ENCODE results near the gene ANKRD18A.
"Not testable (repeated sequence)": the region's sequence is repeated elsewhere in the genome, so short reads cannot be mapped to it uniquely, and the experiment has no call there.

Gene ANKRD18A

GRCh38 chr9:38626006-38626405 is 5.6 kb upstream of the ANKRD18A start:
- peak in 1 of 4 experiments; percentile 5 for DNase-seq

DNA sequence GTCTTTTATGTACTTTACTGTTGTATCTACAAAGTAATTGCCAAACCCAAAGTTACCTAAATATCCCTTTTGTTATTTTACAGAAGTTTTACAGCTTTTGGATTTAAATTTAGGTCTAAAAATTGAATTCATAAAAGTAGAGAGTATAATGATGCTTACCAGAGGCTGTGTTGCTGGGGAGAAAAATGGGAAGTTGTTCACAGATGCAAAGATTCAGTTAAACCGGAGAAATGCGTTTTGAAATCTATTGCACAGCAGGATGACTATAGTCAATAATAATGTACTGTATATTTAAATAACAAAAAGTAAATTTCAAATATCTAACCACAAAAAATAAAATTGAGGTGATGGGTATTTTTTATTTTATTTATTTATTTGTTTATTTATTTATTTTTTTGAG is 2.6 kb upstream of the ANKRD18A start:
- DNase-seq: peak in 2 of 4 experiments; percentile 4 to 22

DNA sequence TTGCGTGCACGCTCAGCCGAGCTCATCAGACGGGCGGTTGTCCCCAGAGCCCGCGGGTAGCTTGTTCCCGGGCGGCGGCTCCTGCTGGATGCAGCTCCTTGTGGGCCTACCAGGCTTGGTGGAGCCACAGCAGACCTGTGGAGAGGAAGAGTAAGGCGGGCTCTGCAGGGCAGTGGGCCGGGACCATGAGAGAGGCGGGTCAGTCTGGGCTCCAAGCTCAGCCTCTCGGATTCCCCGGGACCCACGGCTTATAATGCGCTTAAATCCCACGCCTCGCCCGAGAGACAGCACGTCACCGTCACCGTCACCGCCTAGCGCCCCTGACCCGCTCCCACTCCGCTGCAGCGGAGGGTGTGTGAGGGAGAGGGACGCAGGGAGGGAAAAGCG is 1.9 kb upstream of the ANKRD18A start:
- DNase-seq: peak in 3 of 4 experiments; percentile 9 to 25 (median 15)

- peak in 3 of 4 experiments; percentile 11 to 35 (median 26) for DNase-seq
Observed at GRCh38 chr9:38621434-38622287, 1.3 kb upstream of the ANKRD18A start.

DNA sequence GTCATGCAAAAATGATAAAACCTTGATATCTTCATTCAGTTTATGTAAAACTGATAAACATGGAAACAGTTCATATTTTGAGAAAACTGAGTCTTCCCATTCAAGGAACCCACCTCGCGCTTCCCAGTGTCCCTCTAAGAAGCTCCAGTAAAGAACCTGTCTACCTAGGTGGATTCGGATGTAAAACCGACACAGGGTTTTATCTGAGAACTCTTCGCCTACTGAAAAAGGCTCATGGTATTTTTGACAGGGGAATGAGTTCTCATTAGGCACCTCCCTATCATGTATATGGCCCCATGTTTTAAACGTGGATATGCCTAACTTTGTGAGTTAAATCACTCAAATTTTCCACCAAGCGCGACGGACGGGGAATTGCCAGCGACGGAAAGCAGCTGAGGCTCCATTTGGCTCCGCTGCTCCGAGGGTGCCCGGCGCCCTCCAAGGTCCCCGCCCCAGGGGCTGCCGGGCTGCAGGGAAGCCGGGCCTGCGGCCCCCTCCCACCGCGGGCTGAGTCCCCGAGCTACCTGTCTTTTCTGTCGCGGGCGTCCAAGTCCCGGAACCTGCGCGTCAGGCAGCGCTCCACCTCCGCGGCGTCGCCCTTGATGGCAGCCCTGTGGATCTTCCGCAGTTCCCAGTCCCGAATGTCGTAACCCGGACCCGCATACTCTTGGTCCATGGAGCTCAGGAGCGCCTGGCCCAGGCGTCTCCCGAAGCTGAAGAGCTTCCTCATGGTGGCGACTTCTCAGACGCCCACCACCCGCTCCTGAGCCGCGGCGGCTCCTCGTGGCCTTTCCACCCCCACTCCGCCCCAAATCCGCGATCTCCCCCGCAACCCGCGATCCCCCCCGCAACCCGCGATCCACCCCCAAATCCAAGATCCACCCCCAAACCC is 594 bp downstream of the ANKRD18A start:
- DNase-seq: peak in 2 of 4 experiments; percentile 20 to 40

DNA sequence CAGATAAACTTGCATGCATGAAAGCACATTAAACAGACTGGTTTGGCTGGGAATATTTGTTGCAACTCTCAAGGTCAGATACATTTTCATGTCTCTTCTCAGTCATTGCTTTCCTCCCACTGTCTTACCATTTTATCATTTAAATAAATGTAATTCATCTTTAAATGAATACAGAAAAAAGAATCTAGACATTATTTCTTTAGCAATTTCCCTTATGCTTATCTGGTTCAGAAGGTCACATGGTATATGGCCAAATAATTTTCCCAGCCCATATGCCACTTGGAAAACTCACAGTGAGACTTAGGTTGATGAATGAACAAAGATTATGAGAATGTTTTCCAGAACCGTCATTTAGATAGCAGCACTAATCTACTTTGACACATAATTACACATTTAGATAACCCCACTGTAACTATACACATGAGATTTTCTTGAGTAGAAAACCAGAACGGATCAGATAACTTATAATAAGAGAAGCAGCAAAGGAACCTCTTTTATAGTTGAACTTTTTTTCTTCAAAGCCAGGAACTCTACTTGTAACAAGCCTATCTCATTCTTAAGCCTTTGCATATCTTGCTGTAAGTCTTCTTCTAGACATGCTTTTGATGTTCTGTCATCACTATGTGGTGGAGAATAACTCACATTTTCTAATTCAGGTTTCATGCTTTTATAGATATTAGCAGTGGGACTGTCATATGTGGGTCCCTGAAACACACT is 22.2 kb downstream of the ANKRD18A start:
- DNase-seq: not testable (repeated sequence)

DNA sequence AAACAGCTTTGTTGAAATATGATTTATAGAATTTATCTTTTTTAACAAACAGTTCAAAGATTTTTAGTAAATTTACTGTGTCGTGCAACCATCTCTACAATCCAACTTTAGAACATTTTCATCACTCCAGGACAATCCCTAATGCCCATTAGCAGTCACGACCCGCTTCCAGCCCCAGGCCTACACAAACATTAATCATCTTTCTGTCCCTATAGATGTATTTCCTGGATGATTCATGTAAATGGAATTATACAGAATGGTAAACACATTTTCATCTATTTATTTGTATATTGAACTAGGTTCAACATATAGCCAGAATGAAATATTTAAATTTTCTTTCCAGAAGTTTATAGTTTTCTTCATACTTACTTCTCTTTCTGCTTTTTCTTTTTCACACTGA is 25.3 kb downstream of the ANKRD18A start:
- not testable (repeated sequence) for DNase-seq

- DNase-seq: not testable (repeated sequence)
Observed at GRCh38 chr9:38591346-38592063, 28.9 kb downstream of the ANKRD18A start.

- not testable (repeated sequence) for DNase-seq
Observed at GRCh38 chr9:38583765-38584164, 36.6 kb downstream of the ANKRD18A start.

DNA sequence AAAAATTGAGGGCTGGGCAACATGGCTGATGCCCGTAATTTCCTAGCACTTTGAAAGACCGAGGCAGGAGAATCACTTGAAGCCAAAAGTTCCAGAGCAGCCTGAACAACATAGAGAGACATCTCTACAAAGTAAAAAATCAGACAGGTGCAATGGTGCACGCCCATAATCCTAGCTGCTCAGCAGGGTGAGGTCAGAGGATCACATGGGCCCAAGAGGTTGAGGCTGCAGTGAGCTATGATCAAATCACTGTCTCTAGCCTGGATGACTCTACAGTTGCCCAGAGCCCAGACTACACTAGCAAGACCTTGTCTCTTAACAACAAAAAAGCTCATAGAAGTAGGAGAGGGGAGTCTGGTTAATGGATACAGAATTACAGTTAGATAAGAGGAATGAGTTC is 40.3 kb downstream of the ANKRD18A start:
- not testable (repeated sequence) for DNase-seq

- DNase-seq: not testable (repeated sequence)
Observed at GRCh38 chr9:38576181-38576580, 44.2 kb downstream of the ANKRD18A start.

GRCh38 chr9:38566048-38566447 is 54.3 kb downstream of the ANKRD18A start:
- not testable (repeated sequence) for DNase-seq

DNA sequence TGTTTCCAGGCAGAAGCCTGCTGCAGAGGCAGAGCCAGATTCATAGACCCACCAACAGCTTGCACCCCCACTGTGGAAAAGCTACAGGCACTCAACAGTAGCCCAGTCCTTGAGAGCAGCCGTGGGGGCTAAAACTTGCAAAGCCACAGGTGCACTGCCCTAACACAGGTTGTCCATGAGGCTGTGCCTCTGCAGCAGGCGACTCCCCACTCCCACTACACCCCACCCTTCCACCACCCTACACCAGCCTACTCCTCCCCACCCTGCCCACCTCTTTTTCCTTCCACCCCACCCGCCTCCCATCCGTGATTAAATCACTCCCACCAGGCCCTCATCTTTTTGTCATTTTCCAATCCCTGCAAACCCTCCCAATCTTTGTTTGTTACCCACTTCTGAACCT is 55.2 kb downstream of the ANKRD18A start:
- DNase-seq: not testable (repeated sequence)

- DNase-seq: not testable (repeated sequence)
Observed at GRCh38 chr9:38563911-38564310, 56.5 kb downstream of the ANKRD18A start.

- DNase-seq: not testable (repeated sequence)
Observed at GRCh38 chr9:38561134-38561533, 59.3 kb downstream of the ANKRD18A start.

GRCh38 chr9:38559172-38559571 is 61.2 kb downstream of the ANKRD18A start:
- DNase-seq: not testable (repeated sequence)

DNA sequence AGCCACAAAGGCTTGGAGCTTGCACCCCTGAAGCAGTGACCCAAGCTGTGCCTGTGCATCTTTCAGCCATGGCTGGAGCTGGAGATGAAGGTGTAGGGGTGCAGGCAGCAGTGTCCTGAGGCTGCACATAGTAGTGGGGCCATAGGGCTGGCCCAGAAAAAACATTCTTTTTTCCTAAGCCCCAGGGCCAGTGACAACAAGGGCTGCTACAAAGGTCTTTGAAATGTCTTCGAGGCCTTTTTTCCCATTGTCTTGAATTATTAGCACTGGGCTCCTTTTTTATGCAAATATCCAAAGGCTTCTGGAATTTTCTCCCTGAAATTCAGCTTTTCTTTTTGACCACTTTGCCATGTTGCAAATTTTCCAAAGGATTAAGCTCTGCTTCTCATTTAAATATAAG is 62.6 kb downstream of the ANKRD18A start:
- not testable (repeated sequence) for DNase-seq

GRCh38 chr9:38554966-38555365 is 65.4 kb downstream of the ANKRD18A start:
- not testable (repeated sequence) for DNase-seq

DNA sequence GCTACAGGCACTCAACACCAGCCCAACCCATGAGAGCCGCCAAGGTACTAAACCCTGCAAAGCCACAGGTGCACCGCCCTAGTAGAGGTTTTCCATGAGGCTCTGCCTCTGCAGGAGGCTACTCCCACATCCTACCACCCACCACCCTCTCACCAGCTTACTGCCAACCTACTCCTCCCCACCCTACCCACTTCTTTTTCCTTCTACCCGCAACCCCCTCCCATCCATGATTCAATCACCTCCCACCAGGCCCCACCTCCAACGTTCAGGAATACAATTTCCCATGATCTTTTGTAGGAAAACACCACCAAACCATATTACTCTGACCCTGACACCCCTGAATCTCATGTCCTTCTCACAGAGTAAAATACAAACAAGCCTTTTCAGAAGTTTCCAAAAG is 67.4 kb downstream of the ANKRD18A start:
- DNase-seq: not testable (repeated sequence)

DNA sequence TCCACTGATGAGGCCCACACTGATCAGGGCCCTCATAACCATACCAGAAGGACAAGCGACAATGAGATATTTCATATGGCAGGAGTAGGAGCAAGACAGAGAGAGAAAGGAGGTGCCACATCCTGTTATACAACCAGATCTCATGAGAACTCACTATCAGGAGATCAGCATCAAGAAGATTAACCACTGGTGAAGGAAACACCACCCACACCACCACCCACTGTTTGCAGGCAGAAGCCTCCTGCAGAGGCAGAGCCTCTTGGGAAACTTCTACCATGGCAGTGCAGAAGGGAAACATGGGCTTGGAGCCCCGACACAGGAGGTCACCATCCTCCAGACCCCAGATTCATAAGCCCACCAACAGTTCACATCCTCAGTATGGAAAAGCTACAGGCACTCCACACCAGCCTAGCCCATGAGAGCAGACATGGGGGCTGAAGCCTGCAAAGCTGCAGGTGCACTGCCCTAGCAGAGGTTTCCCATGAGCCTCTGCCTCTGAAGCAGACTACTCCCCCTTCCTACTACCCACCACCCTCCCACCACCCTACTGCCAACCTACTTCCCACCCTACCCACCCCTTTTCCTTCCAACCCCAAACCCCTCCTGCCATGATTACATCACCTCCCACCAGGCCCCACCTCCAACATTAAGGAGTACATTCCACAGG is 73.8 kb downstream of the ANKRD18A start:
- DNase-seq: peak; percentile 19 to 63 (median 28)

DNA sequence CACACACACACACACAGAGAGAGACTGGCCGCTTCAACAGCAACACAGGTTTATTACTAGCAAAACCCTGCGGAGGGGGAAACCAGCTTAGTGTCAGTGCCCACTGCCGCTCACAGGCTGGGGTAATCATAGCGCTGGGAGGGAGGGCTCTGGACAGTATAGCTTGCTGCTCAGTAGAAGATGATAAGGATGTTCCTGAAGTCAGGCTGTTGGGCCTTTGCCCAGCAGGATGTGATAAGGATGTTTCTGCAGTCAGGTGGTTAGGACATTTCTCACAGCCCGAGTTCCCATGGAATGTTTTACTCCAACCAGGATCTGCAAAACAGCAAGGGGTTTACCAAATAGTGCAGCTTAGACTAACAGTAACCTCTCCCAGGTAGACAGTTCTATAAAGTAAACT is 79.9 kb downstream of the ANKRD18A start:
- not testable (repeated sequence) for DNase-seq
